GM13977 (cell line): ENCODE data around the gene TICAM1.
"Not testable (repeated sequence)": the region's sequence is repeated elsewhere in the genome, so short reads cannot be mapped to it uniquely, and the experiment has no call there.

Experiments
- DNase-seq: peaks from one replicate; pipeline ENCODE4 v3.0.0; 2012; ENCODE audit warnings: low spot score
- CTCF ChIP-seq: IDR thresholded peaks from 2 replicates; pipeline ENCODE4 v1.5.1; 2012; ENCODE audit warnings: mild to moderate bottlenecking, control low read depth; ENCODE audit not compliant: insufficient read depth; ENCODE audit errors: extremely low read depth, missing control alignments
- in situ Hi-C: fragments of 300-500 bp; cut with MboI; formaldehyde crosslinking; loops from one replicate; pipeline ENCODE4 v1.12.0; 2022; ENCODE audit warnings: low sequenced_read_pairs, low pct_unique_long_range_greater_than_20kb, mixed read lengths, inconsistent platforms; ENCODE audit not compliant: unreplicated experiment

TICAM1 gene

GRCh38 chr19:4843647-4843965, 12.1 kb upstream of the TICAM1 start:
- in situ Hi-C loops: no loop called here
- no peak for DNase-seq
- TF ChIP-seq CTCF: no peak

- in situ Hi-C loops: no loop called here
- no peak for TF ChIP-seq CTCF
- DNase-seq: no peak
Measured at GRCh38 chr19:4839192-4839591, 7.7 kb upstream of the TICAM1 start.

GRCh38 chr19:4832776-4833175, 1.3 kb upstream of the TICAM1 start:
- TF ChIP-seq CTCF: no peak
- in situ Hi-C loops: no loop called here

GRCh38 chr19:4831979-4832340, 448 bp upstream of the TICAM1 start:
- in situ Hi-C loops, DNase-seq: not testable (repeated sequence)

More at GRCh38 chr19:4832776-4833175, 1.3 kb upstream of the TICAM1 start:
- DNase-seq: no peak

- in situ Hi-C loops: no loop called here
- TF ChIP-seq CTCF: no peak
Measured at GRCh38 chr19:4830768-4831265, 695 bp downstream of the TICAM1 start.

GRCh38 chr19:4830332-4830731, 1.2 kb downstream of the TICAM1 start:
- no peak for TF ChIP-seq CTCF

More at GRCh38 chr19:4830768-4831265, 695 bp downstream of the TICAM1 start:
- no peak for DNase-seq

GRCh38 chr19:4829001-4829712, 2.4 kb downstream of the TICAM1 start:
- peak; percentile 24 for TF ChIP-seq CTCF
- in situ Hi-C loops: no loop called here
- DNase-seq: peak; percentile 31

More at GRCh38 chr19:4830332-4830731, 1.2 kb downstream of the TICAM1 start:
- in situ Hi-C loops: no loop called here
- no peak for DNase-seq
